VCaP (cell line): ENCODE measurements around the gene MAB21L4.
A peak's percentile ranks its signal among the peaks of the same experiment; 100 is the strongest.

ENCODE experiments used
- H3K27ac ChIP-seq: fragments of 450-650 bp; 2 replicates; pipeline ENCODE4 v1.5.1; 2017
- CTCF ChIP-seq: fragments of 450-650 bp; conservative IDR thresholded peaks from 2 replicates; pipeline ENCODE4 v1.5.1; 2017; ENCODE audit warnings: mild to moderate bottlenecking, moderate library complexity

MAB21L4 gene

DNA sequence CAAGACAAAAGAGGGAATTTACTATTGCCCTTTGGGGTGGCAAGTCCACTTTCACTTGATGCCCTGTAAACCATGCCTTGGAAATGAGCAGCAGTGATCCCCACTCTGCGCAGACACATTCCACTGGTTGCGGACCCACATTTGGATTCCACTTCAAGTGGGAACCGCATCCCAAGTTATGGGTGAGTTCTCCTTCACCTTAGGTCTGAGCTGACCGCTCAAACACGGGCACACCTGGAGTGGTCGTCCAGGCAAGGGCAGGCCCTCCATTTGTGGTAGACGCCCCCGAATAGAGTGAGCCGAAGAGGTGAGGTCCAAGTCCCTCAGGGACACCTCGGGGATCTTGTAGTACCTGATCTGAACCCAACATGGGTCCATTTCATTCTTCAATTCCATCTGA, 37.1 kb downstream of the MAB21L4 start:
- no peak overlapping the region for H3K27ac ChIP-seq
- TF ChIP-seq CTCF, result no peak

DNA sequence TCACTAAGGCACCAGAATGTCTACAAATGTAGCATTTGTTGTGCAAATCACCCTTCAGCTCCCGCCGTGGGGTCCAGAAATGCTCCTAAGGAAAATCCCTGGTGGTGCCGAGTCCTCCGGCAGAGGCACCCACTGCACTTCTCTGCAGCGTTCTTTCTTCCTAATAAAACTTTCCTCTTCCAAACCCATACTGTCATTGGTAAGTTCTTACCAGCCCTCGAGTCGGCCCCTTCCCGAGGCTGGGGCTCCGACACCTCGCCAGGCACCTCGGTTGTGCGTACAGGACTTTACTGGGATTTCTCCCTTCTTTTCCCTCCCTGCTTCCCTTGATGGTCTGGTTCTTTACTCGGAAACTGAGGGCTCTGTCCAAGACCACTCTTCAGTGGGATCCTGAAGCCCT, 37.6 kb downstream of the MAB21L4 start:
- no peak for TF ChIP-seq CTCF
- no peak overlapping the region for H3K27ac ChIP-seq

- H3K27ac ChIP-seq, result no peak overlapping the region
- no peak for TF ChIP-seq CTCF
Measured at GRCh38 chr2:240857039-240858008, 38.6 kb downstream of the MAB21L4 start.

- peak; percentile 29 for TF ChIP-seq CTCF
- no peak overlapping the region for H3K27ac ChIP-seq
Measured at GRCh38 chr2:240856151-240856980, 39.6 kb downstream of the MAB21L4 start.

DNA sequence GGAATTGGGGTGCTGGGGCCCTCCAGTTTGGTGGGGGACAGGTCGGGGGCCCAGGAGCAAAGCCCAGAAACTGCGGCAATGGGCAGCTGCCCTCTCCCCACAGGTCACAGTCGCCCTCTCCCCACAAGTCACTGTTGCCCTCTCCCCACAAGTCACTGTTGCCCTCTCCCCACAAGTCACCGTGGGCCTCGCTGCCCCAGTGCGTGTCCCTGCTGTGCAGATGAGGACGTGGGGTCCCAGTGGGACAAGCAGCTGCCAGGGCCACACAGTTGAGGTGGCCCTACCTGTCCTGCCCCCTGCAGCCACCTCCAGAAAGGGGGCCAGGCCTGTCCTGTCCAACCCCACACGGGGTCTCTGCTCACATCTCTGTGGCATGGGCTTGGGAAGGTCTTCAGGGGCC, 40.3 kb downstream of the MAB21L4 start:
- no peak for TF ChIP-seq CTCF
- no peak overlapping the region for H3K27ac ChIP-seq

DNA sequence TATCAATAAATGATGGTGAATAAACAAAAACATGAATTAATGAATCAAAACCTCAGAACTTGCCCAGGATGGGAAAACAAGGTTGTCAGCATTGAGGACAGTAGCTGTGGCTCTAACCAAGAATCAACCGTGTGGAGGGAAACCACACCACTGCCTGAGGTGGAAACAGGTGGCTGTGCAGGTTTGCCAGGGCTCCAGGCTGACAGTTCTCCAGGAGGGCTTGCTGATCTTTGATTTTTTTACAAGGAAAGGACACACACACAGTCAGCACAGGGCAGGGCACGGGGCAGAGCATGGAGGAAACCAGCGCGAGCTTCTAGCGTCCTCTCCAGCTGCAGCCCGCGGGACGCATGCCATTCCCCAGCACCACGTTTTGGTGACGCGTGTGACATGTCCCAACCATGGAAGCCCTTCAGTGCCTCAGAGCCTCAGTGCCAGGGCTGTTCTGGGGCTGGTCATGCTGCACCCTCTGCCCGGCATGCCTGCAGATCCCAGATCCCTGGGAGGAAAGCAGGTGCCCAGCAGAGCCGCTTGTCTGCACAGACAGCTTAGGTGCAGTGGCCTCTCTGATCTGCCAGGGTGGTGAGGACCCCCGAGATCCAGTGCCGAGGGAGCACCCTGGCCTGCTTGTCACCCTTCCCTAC, 43.2 kb downstream of the MAB21L4 start:
- no peak overlapping the region for H3K27ac ChIP-seq
- no peak for TF ChIP-seq CTCF
